ENCODE data around the gene TRDN. TPM values are rescaled to one million over a fixed set of nuclear protein-coding genes. Genes with fewer than 3 reads are reported as not detected.

Gene TRDN
- total RNA-seq, 6 experiments from 2014 or later, result 0.06 to 0.19 TPM; not detected in 4

DNA sequence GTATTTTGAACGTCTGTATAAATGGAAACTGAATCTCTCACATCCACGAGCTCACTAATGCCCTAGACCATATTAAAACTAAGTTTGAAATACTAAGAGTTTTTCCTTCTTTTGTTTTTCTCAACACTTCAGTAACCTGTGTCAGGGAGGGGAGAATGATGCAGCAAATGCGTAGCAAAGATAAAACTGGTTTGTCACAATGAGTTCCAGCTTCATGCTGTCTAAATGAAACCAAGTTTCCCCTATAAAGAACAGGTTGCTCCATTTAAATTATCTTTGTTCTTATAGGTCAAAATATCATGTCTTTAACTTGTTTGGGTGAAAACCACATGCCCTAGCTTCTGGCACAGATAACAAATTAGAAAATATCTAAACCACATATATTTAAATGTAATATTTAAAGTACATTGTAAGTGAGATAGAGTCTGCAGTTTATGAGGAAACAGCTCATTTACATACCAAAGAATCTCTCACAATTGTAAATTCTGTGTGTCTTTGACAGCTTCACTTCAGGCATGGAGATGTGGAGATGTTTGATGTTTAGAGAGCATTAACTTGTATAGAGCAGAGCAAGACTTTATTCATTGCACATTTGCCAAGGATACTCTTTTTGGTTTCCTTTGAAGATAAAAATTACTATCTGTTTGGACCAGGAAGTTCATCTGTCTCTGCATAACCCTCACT is 7.3 kb downstream of the TRDN start:
- no peak for DNase-seq
- ATAC-seq, result no peak
- H3K36me3 ChIP-seq, result no peaks in the 10 kb centered on the region
- H3K9me3 ChIP-seq, result no peaks in the 10 kb centered on the region
- no peak overlapping the region for H3K4me3 ChIP-seq
- 34% methylated on average over 3 of the region's 3 CpGs for WGBS (ENCODE audit: insufficient coverage, low coverage, low lambda C conversion rate, missing lambda C conversion rate)
- intact Hi-C loops (cut with DNase I), result no loop called here
- H3K27me3 ChIP-seq, result no peaks in the 10 kb centered on the region
- no peaks in the 10 kb centered on the region for H3K4me1 ChIP-seq
- no peak overlapping the region for H3K27ac ChIP-seq
- TF ChIP-seq, protein P1, sequence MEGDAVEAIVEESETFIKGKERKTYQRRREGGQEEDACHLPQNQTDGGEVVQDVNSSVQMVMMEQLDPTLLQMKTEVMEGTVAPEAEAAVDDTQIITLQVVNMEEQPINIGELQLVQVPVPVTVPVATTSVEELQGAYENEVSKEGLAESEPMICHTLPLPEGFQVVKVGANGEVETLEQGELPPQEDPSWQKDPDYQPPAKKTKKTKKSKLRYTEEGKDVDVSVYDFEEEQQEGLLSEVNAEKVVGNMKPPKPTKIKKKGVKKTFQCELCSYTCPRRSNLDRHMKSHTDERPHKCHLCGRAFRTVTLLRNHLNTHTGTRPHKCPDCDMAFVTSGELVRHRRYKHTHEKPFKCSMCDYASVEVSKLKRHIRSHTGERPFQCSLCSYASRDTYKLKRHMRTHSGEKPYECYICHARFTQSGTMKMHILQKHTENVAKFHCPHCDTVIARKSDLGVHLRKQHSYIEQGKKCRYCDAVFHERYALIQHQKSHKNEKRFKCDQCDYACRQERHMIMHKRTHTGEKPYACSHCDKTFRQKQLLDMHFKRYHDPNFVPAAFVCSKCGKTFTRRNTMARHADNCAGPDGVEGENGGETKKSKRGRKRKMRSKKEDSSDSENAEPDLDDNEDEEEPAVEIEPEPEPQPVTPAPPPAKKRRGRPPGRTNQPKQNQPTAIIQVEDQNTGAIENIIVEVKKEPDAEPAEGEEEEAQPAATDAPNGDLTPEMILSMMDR (IDR thresholded peaks at IDR 0.05), result no peak
- no peak for TF ChIP-seq POLR2A (IDR thresholded peaks at IDR 0.05)

DNA sequence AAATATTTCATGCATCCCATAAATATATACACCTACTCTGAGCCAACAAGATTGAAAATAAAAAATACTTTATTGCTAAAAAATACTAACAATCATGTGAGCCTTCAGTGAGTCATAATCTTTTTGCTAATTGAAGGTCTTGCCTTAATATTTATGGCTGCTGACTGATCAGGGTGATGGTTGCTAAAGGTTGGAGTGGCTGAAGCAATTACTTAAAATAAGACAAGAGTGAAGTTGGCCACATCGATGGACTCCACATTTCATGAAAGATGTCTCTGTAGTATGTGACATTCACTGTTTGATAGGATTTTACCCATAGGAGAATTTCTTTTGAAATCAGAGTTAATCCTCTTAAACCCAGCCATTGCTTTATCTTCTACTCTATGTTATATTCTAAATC is 11.1 kb downstream of the TRDN start:
- Histone ChIP-seq H3K4me1 (no peaks in the 10 kb centered on the region), H3K9me3 (no peaks in the 10 kb centered on the region), H3K27ac (no peak overlapping the region), H3K4me3 (no peak overlapping the region), H3K36me3 (no peaks in the 10 kb centered on the region), H3K27me3 (no peaks in the 10 kb centered on the region)
- intact Hi-C loops (cut with DNase I), result no loop called here
- TF ChIP-seq, protein P1 (IDR thresholded peaks at IDR 0.05), result no peak
- TF ChIP-seq POLR2A (IDR thresholded peaks at IDR 0.05), result no peak
- ATAC-seq (no peak), DNase-seq (no peak)
- 71% methylated on average over 1 of the region's 1 CpG for WGBS (ENCODE audit: insufficient coverage, low coverage, low lambda C conversion rate, missing lambda C conversion rate)

- no peak overlapping the region for H3K4me3 ChIP-seq
- no peaks in the 10 kb centered on the region for H3K27me3 ChIP-seq
- 67% methylated on average over 1 of the region's 1 CpG for WGBS (ENCODE audit: insufficient coverage, low coverage, low lambda C conversion rate, missing lambda C conversion rate)
- H3K9me3 ChIP-seq, result no peaks in the 10 kb centered on the region
- H3K27ac ChIP-seq, result no peak overlapping the region
- no peaks in the 10 kb centered on the region for H3K4me1 ChIP-seq
- no peaks in the 10 kb centered on the region for H3K36me3 ChIP-seq
- DNase-seq, result no peak
- TF ChIP-seq, protein P1 (IDR thresholded peaks at IDR 0.05), result no peak
- TF ChIP-seq POLR2A (IDR thresholded peaks at IDR 0.05), result no peak
- no peak for ATAC-seq
- intact Hi-C loops (cut with DNase I), result no loop called here
Measured at GRCh38 chr6:123622780-123623179, 14.0 kb downstream of the TRDN start.

- H3K4me1 ChIP-seq, result no peaks in the 10 kb centered on the region
- DNase-seq (no peak), ATAC-seq (no peak)
- intact Hi-C loops (cut with DNase I), result no loop called here
- H3K27me3 ChIP-seq, result no peaks in the 10 kb centered on the region
- no peak overlapping the region for H3K27ac ChIP-seq
- no peak for TF ChIP-seq POLR2A (IDR thresholded peaks at IDR 0.05)
- TF ChIP-seq, protein P1 (IDR thresholded peaks at IDR 0.05), result no peak
- H3K36me3 ChIP-seq, result no peaks in the 10 kb centered on the region
- H3K9me3 ChIP-seq, result no peaks in the 10 kb centered on the region
- H3K4me3 ChIP-seq, result no peak overlapping the region
Measured at GRCh38 chr6:123619156-123619555, 17.6 kb downstream of the TRDN start.

GRCh38 chr6:123616942-123617341 is 19.8 kb downstream of the TRDN start:
- WGBS (ENCODE audit: insufficient coverage, low coverage, low lambda C conversion rate, missing lambda C conversion rate), result 28% methylated on average over 3 of the region's 3 CpGs
- Histone ChIP-seq H3K4me1 (no peaks in the 10 kb centered on the region), H3K27ac (no peak overlapping the region), H3K4me3 (no peak overlapping the region), H3K27me3 (no peaks in the 10 kb centered on the region), H3K9me3 (no peaks in the 10 kb centered on the region), H3K36me3 (no peaks in the 10 kb centered on the region)
- TF ChIP-seq POLR2A (IDR thresholded peaks at IDR 0.05), result no peak
- TF ChIP-seq, protein P1 (IDR thresholded peaks at IDR 0.05), result no peak
- DNase-seq, result no peak
- no peak for ATAC-seq
- intact Hi-C loops (cut with DNase I), result no loop called here
